Measurements from ENCODE around the gene FAM20C. TPM values are rescaled to one million over a fixed set of nuclear protein-coding genes. Genes with fewer than 3 reads are reported as not detected.

The FAM20C gene
- total RNA-seq, 2 experiments from 2014 or later, result not detected

- TF ChIP-seq EZH2phosphoT487 (IDR thresholded peaks at IDR 0.05; ENCODE audit: borderline replicate concordance, low read depth, low read length) (no peak), CTCF (conservative IDR thresholded peaks at IDR 0.05; ENCODE audit: low read length) (no peak)
- H3K27ac ChIP-seq (ENCODE audit: low read depth, low read length, poor library complexity, severe bottlenecking), result no peak overlapping the region
- no peak for DNase-seq (ENCODE audit: low spot score)
- H3K36me3 ChIP-seq (ENCODE audit: insufficient read depth, low read length), result no peaks in the 10 kb centered on the region
- no peak overlapping the region for H3K4me3 ChIP-seq (ENCODE audit: low read depth, low read length, poor library complexity, severe bottlenecking)
- POLR2A ChIA-PET, result interaction anchor here (0.6 kb wide), 1 partner anchor 480 kb away, joined by 4 read pairs; no protein-coding TSS in a partner anchor
- intact Hi-C loops (cut with micrococcal nuclease; ENCODE audit: unreplicated experiment), result no loop called here
- no peaks in the 10 kb centered on the region for H3K9me2 ChIP-seq (ENCODE audit: insufficient read depth, low read length)
- H3K4me2 ChIP-seq (ENCODE audit: low read length), result no peak overlapping the region
- H3K79me2 ChIP-seq (ENCODE audit: insufficient read depth, low read depth, low read length), result no peaks in the 10 kb centered on the region
- H3K9me3 ChIP-seq (ENCODE audit: low read length), result no peaks in the 10 kb centered on the region
- no peaks in the 10 kb centered on the region for H4K20me1 ChIP-seq (ENCODE audit: insufficient read depth, low read length)
- no peaks in the 10 kb centered on the region for H3K4me1 ChIP-seq (ENCODE audit: insufficient read depth, low read length, poor library complexity, severe bottlenecking)
- CTCF ChIA-PET (ENCODE audit: unreplicated experiment), result no interaction called here
- BruUV-seq (replicated peaks), result no TSS peak
- H2AFZ ChIP-seq (ENCODE audit: low read length), result no peak overlapping the region
These were observed 108.3 kb downstream of the FAM20C start for GRCh38 chr7:300546-301290.

GRCh38 chr7:301291-302053 lies 109.1 kb downstream of the FAM20C start:
- Histone ChIP-seq H3K4me1 (ENCODE audit: insufficient read depth, low read length, poor library complexity, severe bottlenecking) (no peaks in the 10 kb centered on the region), H3K27ac (ENCODE audit: low read depth, low read length, poor library complexity, severe bottlenecking) (no peak overlapping the region), H3K36me3 (ENCODE audit: insufficient read depth, low read length) (no peaks in the 10 kb centered on the region), H3K9me3 (ENCODE audit: low read length) (no peaks in the 10 kb centered on the region), H3K9me2 (ENCODE audit: insufficient read depth, low read length) (no peaks in the 10 kb centered on the region), H3K79me2 (ENCODE audit: insufficient read depth, low read depth, low read length) (no peaks in the 10 kb centered on the region), H3K4me3 (ENCODE audit: low read depth, low read length, poor library complexity, severe bottlenecking) (no peak overlapping the region), H2AFZ (ENCODE audit: low read length) (no peak overlapping the region), H4K20me1 (ENCODE audit: insufficient read depth, low read length) (no peaks in the 10 kb centered on the region), H3K4me2 (ENCODE audit: low read length) (no peak overlapping the region)
- no peak for TF ChIP-seq EZH2phosphoT487 (IDR thresholded peaks at IDR 0.05; ENCODE audit: borderline replicate concordance, low read depth, low read length)
- TF ChIP-seq CTCF (conservative IDR thresholded peaks at IDR 0.05; ENCODE audit: low read length), result no peak
- CTCF ChIA-PET (ENCODE audit: unreplicated experiment), result no interaction called here
- no peak for DNase-seq (ENCODE audit: low spot score)
- POLR2A ChIA-PET, result interaction anchor here (0.6 kb wide), 1 partner anchor 479 kb away, joined by 4 read pairs; no protein-coding TSS in a partner anchor
- intact Hi-C loops (cut with micrococcal nuclease; ENCODE audit: unreplicated experiment), result no loop called here
- no TSS peak for BruUV-seq (replicated peaks)
